ENCODE data around the gene BRIX1. TPM values are rescaled to one million over a fixed set of nuclear protein-coding genes. Genes with fewer than 3 reads are reported as not detected.

Gene BRIX1
- polyA plus RNA-seq, 1 donor (not counting 4 experiments of a cell fraction or from before 2014, with no cell fraction given): 63.0 TPM

- peak overlapping the region; percentile 33 for H3K4me2 ChIP-seq (ENCODE audit: control insufficient read depth, extremely low read depth, insufficient read depth, low read depth, low read length)
- H3K79me2 ChIP-seq (ENCODE audit: control insufficient read depth, insufficient read depth, low read length): peaks cover 14% of the 10 kb centered on the region
- peak; percentile 66 for DNase-seq (ENCODE audit: low read depth, low spot score)
- no peaks in the 10 kb centered on the region for H3K27me3 ChIP-seq (ENCODE audit: control insufficient read depth, extremely low read depth, insufficient read depth, low read length)
- FAIRE-seq: peak; percentile 86
- no peak overlapping the region for H3K9ac ChIP-seq (ENCODE audit: control insufficient read depth, extremely low read depth, insufficient read depth, low read length)
- no peaks in the 10 kb centered on the region for H3K9me1 ChIP-seq (ENCODE audit: control insufficient read depth, extremely low read depth, insufficient read depth, low read length)
- peak overlapping the region; percentile 16 for H3K27ac ChIP-seq (ENCODE audit: control insufficient read depth, insufficient read depth, low read length)
- H3K4me3 ChIP-seq (ENCODE audit: control insufficient read depth in 2 of 3, extremely low read depth in 1 of 3, insufficient read depth in 2 of 3, low read depth in 1 of 3, low read length in 3 of 3): no peak overlapping the region
- no peaks in the 10 kb centered on the region for H4K20me1 ChIP-seq (ENCODE audit: control insufficient read depth, extremely low read depth, insufficient read depth, low read length)
- H3K36me3 ChIP-seq (ENCODE audit: control insufficient read depth in 2 of 2, extremely low read depth in 1 of 2, insufficient read depth in 2 of 2, low read length in 2 of 2): peaks cover 7 to 8% of the 10 kb centered on the region in 2 experiments
- dilution Hi-C loops (cut with MboI; ENCODE audit: extremely low pct_ligation_motif_present, low sequenced_read_pairs): no loop called here
- peaks cover 15% of the 10 kb centered on the region for H3K4me1 ChIP-seq (ENCODE audit: control insufficient read depth, extremely low read depth, insufficient read depth, low read length)
- H2AFZ ChIP-seq (ENCODE audit: control insufficient read depth, low read length): no peak overlapping the region
- no peaks in the 10 kb centered on the region for H3K9me3 ChIP-seq (ENCODE audit: control insufficient read depth, low read depth, low read length)
- TF ChIP-seq CTCF (optimal IDR thresholded peaks at IDR 0.05 in 1 of 3, IDR thresholded peaks at IDR 0.05 in 1 of 3, conservative IDR thresholded peaks at IDR 0.05 in 1 of 3; ENCODE audit: extremely low read depth in 1 of 3, insufficient read depth in 2 of 3, low read length in 3 of 3): no peak
- no peak for TF ChIP-seq EZH2 (IDR thresholded peaks at IDR 0.05; ENCODE audit: low read length)
These were observed 8.4 kb downstream of the BRIX1 start for GRCh38 chr5:34923694-34924461.

GRCh38 chr5:34924462-34924765 lies 8.9 kb downstream of the BRIX1 start:
- Histone ChIP-seq H3K4me2 (ENCODE audit: control insufficient read depth, extremely low read depth, insufficient read depth, low read depth, low read length) (peak overlapping the region; percentile 33), H3K4me3 (ENCODE audit: control insufficient read depth in 2 of 3, extremely low read depth in 1 of 3, insufficient read depth in 2 of 3, low read depth in 1 of 3, low read length in 3 of 3) (no peak overlapping the region), H4K20me1 (ENCODE audit: control insufficient read depth, extremely low read depth, insufficient read depth, low read length) (no peaks in the 10 kb centered on the region), H3K9me3 (ENCODE audit: control insufficient read depth, low read depth, low read length) (no peaks in the 10 kb centered on the region), H2AFZ (ENCODE audit: control insufficient read depth, low read length) (no peak overlapping the region), H3K9me1 (ENCODE audit: control insufficient read depth, extremely low read depth, insufficient read depth, low read length) (no peaks in the 10 kb centered on the region), H3K27me3 (ENCODE audit: control insufficient read depth, extremely low read depth, insufficient read depth, low read length) (no peaks in the 10 kb centered on the region), H3K9ac (ENCODE audit: control insufficient read depth, extremely low read depth, insufficient read depth, low read length) (no peak overlapping the region), H3K27ac (ENCODE audit: control insufficient read depth, insufficient read depth, low read length) (peak overlapping the region; percentile 5), H3K36me3 (ENCODE audit: control insufficient read depth in 2 of 2, extremely low read depth in 1 of 2, insufficient read depth in 2 of 2, low read length in 2 of 2) (peaks cover 6 to 7% of the 10 kb centered on the region in 2 experiments), H3K79me2 (ENCODE audit: control insufficient read depth, insufficient read depth, low read length) (peaks cover 9% of the 10 kb centered on the region), H3K4me1 (ENCODE audit: control insufficient read depth, extremely low read depth, insufficient read depth, low read length) (peaks cover 15% of the 10 kb centered on the region)
- DNase-seq (ENCODE audit: low read depth, low spot score) (no peak), FAIRE-seq (no peak)
- TF ChIP-seq EZH2 (IDR thresholded peaks at IDR 0.05; ENCODE audit: low read length) (no peak), CTCF (optimal IDR thresholded peaks at IDR 0.05 in 1 of 3, IDR thresholded peaks at IDR 0.05 in 1 of 3, conservative IDR thresholded peaks at IDR 0.05 in 1 of 3; ENCODE audit: extremely low read depth in 1 of 3, insufficient read depth in 2 of 3, low read length in 3 of 3) (no peak)
- dilution Hi-C loops (cut with MboI; ENCODE audit: extremely low pct_ligation_motif_present, low sequenced_read_pairs): no loop called here

Measured in keratinocyte (primary cell).